ENCODE results near the gene MSH3.
A peak's percentile ranks its signal among the peaks of the same experiment; 100 is the strongest.
"Not testable (repeated sequence)": the region's sequence is repeated elsewhere in the genome, so short reads cannot be mapped to it uniquely, and the experiment has no call there.

MSH3 gene

DNA sequence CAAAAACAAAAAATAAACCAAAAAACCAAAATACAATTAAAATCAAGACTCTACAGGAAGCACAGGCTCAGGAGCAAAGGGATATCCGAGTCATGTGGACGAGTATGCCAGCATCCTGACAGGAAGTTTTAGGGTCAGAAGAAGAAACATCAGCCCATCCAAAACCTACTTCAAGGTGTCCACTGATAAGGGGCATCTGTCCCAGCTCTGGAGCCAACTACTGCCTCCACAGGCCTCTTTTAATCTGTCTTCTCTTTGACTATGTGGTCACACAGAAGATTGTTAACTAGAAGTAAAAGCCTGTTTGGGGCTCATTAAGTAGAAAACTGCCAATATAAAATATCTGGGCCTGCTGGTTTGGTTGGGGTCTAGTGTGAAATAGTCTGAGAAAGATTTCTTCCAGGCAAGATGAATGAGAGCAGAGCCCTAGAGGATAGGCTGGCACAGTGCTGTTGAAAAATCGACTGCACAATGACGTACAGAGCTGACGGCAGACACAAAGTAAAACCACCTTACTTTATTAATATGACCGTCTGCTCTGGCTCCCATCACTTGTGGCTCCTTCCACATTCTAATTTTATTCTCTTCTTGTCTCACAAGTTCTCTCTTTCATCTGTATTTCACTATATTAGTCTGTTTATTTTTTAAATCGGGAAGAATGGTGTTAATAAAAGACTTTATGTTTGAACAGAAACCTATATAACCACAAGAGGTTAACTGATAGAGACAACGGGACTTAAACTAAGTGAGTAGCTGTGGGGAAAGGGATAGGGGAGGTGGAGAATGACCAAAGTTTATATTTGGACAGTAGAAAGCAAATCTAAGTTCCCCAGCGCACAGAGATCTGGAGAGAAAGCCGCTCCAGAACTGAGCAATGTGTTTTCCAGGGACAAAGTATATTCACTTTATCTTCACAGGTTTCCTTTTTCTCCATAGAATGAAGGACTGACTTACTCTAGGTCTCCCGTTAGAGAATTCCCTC, 22.9 kb upstream of the MSH3 start:
- H3K4me1 Mint-ChIP-seq (ENCODE audit: low read depth) = peaks cover 1% of the 10 kb centered on the region
- H3K9me3 Mint-ChIP-seq = no peaks in the 10 kb centered on the region
- H3K27ac Mint-ChIP-seq = no peak overlapping the region
- no peaks in the 10 kb centered on the region for H3K27me3 Mint-ChIP-seq (ENCODE audit: low read depth)
- DNase-seq (ENCODE audit: low spot score) = no peak
- no peak overlapping the region for H3K4me3 Mint-ChIP-seq
- H3K36me3 Mint-ChIP-seq (ENCODE audit: low read depth) = peaks cover 48% of the 10 kb centered on the region

DNA sequence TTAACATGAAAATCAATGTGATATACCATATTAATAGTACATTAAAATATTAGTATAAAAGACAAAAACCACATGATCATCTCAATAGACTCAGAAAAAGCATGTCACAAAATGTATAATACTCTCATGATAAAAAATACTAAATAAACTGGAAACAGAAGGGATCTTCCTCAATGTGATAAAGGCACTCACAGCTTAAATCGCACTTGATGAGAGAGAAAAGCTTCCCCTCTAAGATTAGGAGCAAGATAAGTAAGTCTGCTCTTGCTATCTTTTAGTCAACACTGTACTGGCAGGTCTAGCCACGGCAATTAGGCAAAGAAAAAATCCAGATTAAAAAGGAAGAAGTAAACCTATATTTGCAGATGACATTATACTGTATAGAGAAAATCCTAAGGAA, 21.8 kb upstream of the MSH3 start:
- Mint-ChIP-seq H3K27me3 (ENCODE audit: low read depth) (no peaks in the 10 kb centered on the region), H3K27ac (no peak overlapping the region), H3K9me3 (no peaks in the 10 kb centered on the region), H3K4me1 (ENCODE audit: low read depth) (peaks cover 1% of the 10 kb centered on the region), H3K36me3 (ENCODE audit: low read depth) (peaks cover 54% of the 10 kb centered on the region), H3K4me3 (no peak overlapping the region)
- no peak for DNase-seq (ENCODE audit: low spot score)

DNA sequence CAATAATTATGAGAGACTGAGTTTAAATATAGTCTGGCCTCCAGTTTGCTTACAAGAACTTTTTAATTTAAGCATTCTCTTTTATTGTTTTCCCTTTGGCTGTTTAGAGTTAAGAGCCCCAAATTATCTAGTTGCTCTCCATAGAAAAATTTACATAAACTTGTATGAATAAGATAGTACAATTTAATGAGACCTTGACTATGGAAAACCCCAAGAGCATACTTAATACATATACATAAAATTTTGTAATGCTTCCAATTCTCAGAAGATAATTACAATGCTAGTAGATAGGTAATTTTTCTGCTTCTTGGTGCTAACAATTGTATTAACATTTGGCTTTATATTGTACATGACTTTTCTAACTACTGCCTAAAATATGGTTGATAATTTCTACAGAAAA, 20.3 kb upstream of the MSH3 start:
- no peak for DNase-seq (ENCODE audit: low spot score)
- Mint-ChIP-seq H3K4me1 (ENCODE audit: low read depth) (peaks cover 7% of the 10 kb centered on the region), H3K36me3 (ENCODE audit: low read depth) (peaks cover 65% of the 10 kb centered on the region), H3K27me3 (ENCODE audit: low read depth) (no peaks in the 10 kb centered on the region), H3K27ac (no peak overlapping the region), H3K4me3 (no peak overlapping the region), H3K9me3 (no peaks in the 10 kb centered on the region)

DNA sequence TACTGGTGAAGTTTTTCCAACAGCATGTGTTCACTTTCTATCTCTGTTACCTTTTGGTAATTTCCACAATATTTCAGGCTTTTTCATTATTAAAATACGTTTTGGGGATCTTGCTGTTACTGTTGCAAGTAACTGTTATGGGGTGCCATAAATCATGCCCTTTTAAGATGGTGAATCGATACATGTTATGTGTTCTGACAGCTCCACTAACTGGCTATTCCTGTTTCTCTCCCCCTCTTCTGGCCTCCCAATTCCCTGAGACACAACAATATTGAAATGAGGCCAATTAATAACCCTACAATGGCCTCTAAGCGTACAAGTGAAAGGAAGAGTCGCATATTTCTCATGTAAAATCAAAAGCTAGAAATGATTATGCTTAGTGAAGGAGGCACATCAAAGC, 13.1 kb upstream of the MSH3 start:
- Mint-ChIP-seq H3K9me3 (no peaks in the 10 kb centered on the region), H3K27me3 (ENCODE audit: low read depth) (no peaks in the 10 kb centered on the region), H3K4me3 (no peak overlapping the region), H3K4me1 (ENCODE audit: low read depth) (peaks cover 13% of the 10 kb centered on the region), H3K36me3 (ENCODE audit: low read depth) (peaks cover 71% of the 10 kb centered on the region), H3K27ac (no peak overlapping the region)
- no peak for DNase-seq (ENCODE audit: low spot score)

- Mint-ChIP-seq H3K27me3 (ENCODE audit: low read depth) (no peaks in the 10 kb centered on the region), H3K36me3 (ENCODE audit: low read depth) (peaks cover 70% of the 10 kb centered on the region)
- DNase-seq (ENCODE audit: low spot score) = no peak
Measured at GRCh38 chr5:80644900-80645299, 9.6 kb upstream of the MSH3 start.

GRCh38 chr5:80646926-80647325, 7.5 kb upstream of the MSH3 start:
- Mint-ChIP-seq H3K9me3 (no peaks in the 10 kb centered on the region), H3K27me3 (ENCODE audit: low read depth) (no peaks in the 10 kb centered on the region), H3K36me3 (ENCODE audit: low read depth) (peaks cover 57% of the 10 kb centered on the region), H3K27ac (no peak overlapping the region), H3K4me1 (ENCODE audit: low read depth) (peaks cover 13% of the 10 kb centered on the region), H3K4me3 (no peak overlapping the region)
- DNase-seq (ENCODE audit: low spot score) = no peak

More at GRCh38 chr5:80644900-80645299, 9.6 kb upstream of the MSH3 start:
- peaks cover 13% of the 10 kb centered on the region for H3K4me1 Mint-ChIP-seq (ENCODE audit: low read depth)
- no peak overlapping the region for H3K4me3 Mint-ChIP-seq
- no peak overlapping the region for H3K27ac Mint-ChIP-seq
- H3K9me3 Mint-ChIP-seq = no peaks in the 10 kb centered on the region

DNA sequence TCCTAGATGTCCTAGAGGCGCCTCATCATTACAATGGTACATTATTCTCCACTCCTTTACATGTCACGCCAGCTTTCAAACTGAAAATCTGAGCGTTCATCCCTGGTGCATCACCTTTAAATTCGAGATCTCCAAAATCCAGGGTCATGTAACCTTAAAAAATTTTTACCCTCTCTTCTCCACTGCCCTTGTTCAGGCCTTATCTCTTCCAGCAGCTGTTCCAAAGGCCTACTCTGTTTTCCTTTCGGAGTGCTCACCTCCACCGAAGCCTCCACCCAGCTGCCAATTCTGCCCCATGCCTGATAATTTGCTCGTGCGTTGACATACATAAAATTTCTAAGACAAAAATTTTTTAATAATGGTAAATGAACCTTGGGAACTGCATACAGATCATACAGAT, 950 bp upstream of the MSH3 start:
- no peak for DNase-seq (ENCODE audit: low spot score)
- Mint-ChIP-seq H3K9me3 (no peaks in the 10 kb centered on the region), H3K36me3 (ENCODE audit: low read depth) (peaks cover 38% of the 10 kb centered on the region), H3K27ac (peak overlapping the region; percentile 71), H3K4me1 (ENCODE audit: low read depth) (peaks cover 26% of the 10 kb centered on the region), H3K27me3 (ENCODE audit: low read depth) (no peaks in the 10 kb centered on the region), H3K4me3 (peak overlapping the region; percentile 88)

DNA sequence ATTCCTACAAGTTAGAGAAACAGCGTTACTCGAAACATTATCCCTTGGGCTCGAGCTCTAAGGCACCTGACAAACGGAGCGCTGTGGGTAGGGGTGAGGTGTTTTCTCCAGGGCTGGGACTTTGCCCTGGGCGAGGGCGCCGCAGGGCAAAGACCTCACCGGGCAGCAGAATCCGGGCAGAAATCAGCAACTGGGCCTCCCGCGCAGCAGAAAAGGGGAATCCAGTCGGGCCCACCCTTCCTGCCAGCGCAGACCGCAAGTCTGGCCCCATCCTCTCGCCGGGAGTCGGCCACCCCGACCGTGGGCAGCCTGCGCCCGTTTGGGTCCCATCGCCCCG, 430 bp upstream of the MSH3 start:
- peaks cover 24% of the 10 kb centered on the region for H3K4me1 Mint-ChIP-seq (ENCODE audit: low read depth)
- no peaks in the 10 kb centered on the region for H3K9me3 Mint-ChIP-seq
- H3K36me3 Mint-ChIP-seq (ENCODE audit: low read depth) = peaks cover 36% of the 10 kb centered on the region
- no peak for DNase-seq (ENCODE audit: low spot score)
- peak overlapping the region; percentile 88 for H3K4me3 Mint-ChIP-seq
- H3K27ac Mint-ChIP-seq = peak overlapping the region; percentile 71
- H3K27me3 Mint-ChIP-seq (ENCODE audit: low read depth) = no peaks in the 10 kb centered on the region

DNA sequence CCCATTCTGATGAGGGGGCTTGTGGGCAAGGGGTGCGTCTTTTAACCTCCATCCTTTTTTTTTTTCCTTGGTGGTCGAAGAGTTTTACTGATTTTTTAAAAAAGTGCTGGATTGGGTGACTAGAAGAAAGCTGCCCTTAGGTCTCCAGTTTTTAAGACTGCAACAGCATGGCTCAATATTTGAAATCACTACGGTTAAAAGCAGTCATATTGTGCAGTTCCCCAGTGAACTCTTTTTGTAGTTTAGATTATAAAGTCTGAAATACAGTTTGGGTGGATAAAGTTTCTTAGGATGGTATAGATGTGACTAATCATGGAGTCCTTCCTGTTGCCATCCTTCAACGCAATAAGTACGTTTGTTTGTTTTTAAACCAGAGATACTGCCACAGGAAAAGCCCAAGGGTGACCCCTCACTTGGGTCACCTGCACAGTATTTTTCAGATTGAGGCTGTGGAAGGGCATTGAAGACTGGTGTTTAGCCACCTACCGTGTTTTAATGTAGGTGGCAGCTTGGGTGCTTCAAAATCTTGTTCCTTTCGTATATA, 851 bp downstream of the MSH3 start:
- H3K27me3 Mint-ChIP-seq (ENCODE audit: low read depth) = no peaks in the 10 kb centered on the region
- peak; percentile 15 for DNase-seq (ENCODE audit: low spot score)
- H3K9me3 Mint-ChIP-seq = no peaks in the 10 kb centered on the region
- H3K4me1 Mint-ChIP-seq (ENCODE audit: low read depth) = peaks cover 24% of the 10 kb centered on the region
- peak overlapping the region; percentile 93 for H3K4me3 Mint-ChIP-seq
- peak overlapping the region; percentile 99 for H3K27ac Mint-ChIP-seq
- H3K36me3 Mint-ChIP-seq (ENCODE audit: low read depth) = peaks cover 47% of the 10 kb centered on the region

DNA sequence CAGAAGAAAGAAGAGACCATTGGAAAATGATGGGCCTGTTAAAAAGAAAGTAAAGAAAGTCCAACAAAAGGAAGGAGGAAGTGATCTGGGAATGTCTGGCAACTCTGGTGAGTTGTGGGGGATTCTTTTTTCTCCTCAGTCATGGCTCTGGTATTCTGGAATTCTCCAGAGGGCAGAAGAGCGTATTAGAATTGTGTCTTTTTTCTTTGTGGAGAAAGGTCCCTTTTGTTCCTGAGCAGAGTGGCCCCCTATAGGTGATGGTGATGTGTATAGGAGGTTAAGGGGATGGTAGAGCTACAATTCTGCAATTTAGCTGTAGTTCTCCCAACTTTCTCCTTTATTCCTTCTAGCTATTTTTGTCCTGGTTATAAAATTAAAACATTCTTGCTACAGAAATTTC, 2.0 kb downstream of the MSH3 start:
- H3K27ac Mint-ChIP-seq = peak overlapping the region; percentile 99
- no peaks in the 10 kb centered on the region for H3K27me3 Mint-ChIP-seq (ENCODE audit: low read depth)
- no peak for DNase-seq (ENCODE audit: low spot score)
- H3K4me3 Mint-ChIP-seq = peak overlapping the region; percentile 93
- H3K4me1 Mint-ChIP-seq (ENCODE audit: low read depth) = peaks cover 24% of the 10 kb centered on the region
- peaks cover 53% of the 10 kb centered on the region for H3K36me3 Mint-ChIP-seq (ENCODE audit: low read depth)
- no peaks in the 10 kb centered on the region for H3K9me3 Mint-ChIP-seq

DNA sequence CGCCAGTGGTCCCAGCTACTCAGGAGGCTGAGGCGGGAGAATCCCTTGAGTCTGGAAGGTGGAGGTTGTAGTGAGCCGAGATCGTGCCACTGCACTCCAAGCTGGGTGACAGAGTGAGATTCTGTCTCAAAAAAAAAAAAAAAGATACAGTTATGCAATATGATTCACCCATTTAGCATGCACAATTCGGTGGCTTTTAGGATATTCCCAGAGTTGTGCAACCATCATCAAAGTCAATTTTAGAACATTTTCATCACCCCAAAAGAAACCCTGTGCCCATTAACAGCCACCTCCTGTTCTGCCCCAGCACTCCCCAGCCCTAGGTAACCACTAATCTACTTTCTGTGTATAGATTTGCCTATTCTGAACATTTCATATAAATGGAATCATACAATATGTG, 4.7 kb downstream of the MSH3 start:
- H3K4me3 Mint-ChIP-seq = no peak overlapping the region
- H3K4me1 Mint-ChIP-seq (ENCODE audit: low read depth) = peaks cover 15% of the 10 kb centered on the region
- no peak overlapping the region for H3K27ac Mint-ChIP-seq
- H3K9me3 Mint-ChIP-seq = no peaks in the 10 kb centered on the region
- no peak for DNase-seq (ENCODE audit: low spot score)
- peaks cover 56% of the 10 kb centered on the region for H3K36me3 Mint-ChIP-seq (ENCODE audit: low read depth)
- H3K27me3 Mint-ChIP-seq (ENCODE audit: low read depth) = no peaks in the 10 kb centered on the region

- not testable (repeated sequence) for H3K4me3 Mint-ChIP-seq
Measured at GRCh38 chr5:80660661-80661060, 6.2 kb downstream of the MSH3 start.

GRCh38 chr5:80662108-80662507, 7.7 kb downstream of the MSH3 start:
- no peak overlapping the region for H3K4me3 Mint-ChIP-seq
- DNase-seq (ENCODE audit: low spot score) = no peak
- H3K27me3 Mint-ChIP-seq (ENCODE audit: low read depth) = no peaks in the 10 kb centered on the region
- H3K36me3 Mint-ChIP-seq (ENCODE audit: low read depth) = peaks cover 65% of the 10 kb centered on the region
- H3K4me1 Mint-ChIP-seq (ENCODE audit: low read depth) = peaks cover 4% of the 10 kb centered on the region
- no peaks in the 10 kb centered on the region for H3K9me3 Mint-ChIP-seq
- H3K27ac Mint-ChIP-seq = no peak overlapping the region

More at GRCh38 chr5:80660661-80661060, 6.2 kb downstream of the MSH3 start:
- DNase-seq (ENCODE audit: low spot score); H3K27ac Mint-ChIP-seq; H3K27me3 Mint-ChIP-seq (ENCODE audit: low read depth); H3K9me3 Mint-ChIP-seq: not testable (repeated sequence)
- peaks cover 15% of the 10 kb centered on the region for H3K4me1 Mint-ChIP-seq (ENCODE audit: low read depth)
- peaks cover 68% of the 10 kb centered on the region for H3K36me3 Mint-ChIP-seq (ENCODE audit: low read depth)

GRCh38 chr5:80665057-80665456, 10.6 kb downstream of the MSH3 start:
- H3K27ac Mint-ChIP-seq = no peak overlapping the region

More at GRCh38 chr5:80665057-80665456, 10.6 kb downstream of the MSH3 start:
- peaks cover 50% of the 10 kb centered on the region for H3K36me3 Mint-ChIP-seq (ENCODE audit: low read depth)
- H3K27me3 Mint-ChIP-seq (ENCODE audit: low read depth) = no peaks in the 10 kb centered on the region
- no peak overlapping the region for H3K4me3 Mint-ChIP-seq
- no peak for DNase-seq (ENCODE audit: low spot score)
- no peaks in the 10 kb centered on the region for H3K9me3 Mint-ChIP-seq
- peaks cover 7% of the 10 kb centered on the region for H3K4me1 Mint-ChIP-seq (ENCODE audit: low read depth)

Data from T-helper 2 cell treated with Interferon-gamma antibody and Interleukin-4, amounts not matched to agents 5 μg/mL and 100 μg/mL, for 36 hours (primary cell).